Transverse colon (tissue), 4 donors: ENCODE results near the gene PPY.

Experiments
- CTCF ChIP-seq, 5 experiments: fragments of 200-600 bp in 3 of 5; fragments of 450-650 bp in 2 of 5; sonication (generic) in 3 of 5; IDR thresholded peaks; 1 replicate in 2 of 5; 2 replicates in 3 of 5; pipeline ENCODE4 v1.5.1; 2016 to 2017; ENCODE audit warnings: antibody characterized with exemption in 5 of 5, inconsistent platforms in 3 of 5, mild to moderate bottlenecking in 2 of 5, moderate library complexity in 1 of 5
- EP300 ChIP-seq: sonication (generic); formaldehyde crosslinking; IDR thresholded peaks from one replicate; pipeline ENCODE4 v1.6.1; 2017; ENCODE audit warnings: antibody characterized with exemption, low read depth
- POLR2A ChIP-seq: fragments of 450-650 bp; IDR thresholded peaks from one replicate; pipeline ENCODE4 v1.6.1; 2016; ENCODE audit warnings: antibody characterized with exemption, mild to moderate bottlenecking, moderate library complexity
- POLR2AphosphoS5 ChIP-seq, 3 donors: sonication (generic); formaldehyde crosslinking; IDR thresholded peaks; one replicate each; pipeline ENCODE4 v1.6.1; 2016; ENCODE audit warnings: antibody characterized with exemption in 3 of 3

- no peak for TF ChIP-seq POLR2AphosphoS5 (IDR thresholded peaks at IDR 0.05)
- TF ChIP-seq CTCF (IDR thresholded peaks at IDR 0.05) = no peak
- no peak for TF ChIP-seq POLR2A
- no peak for TF ChIP-seq EP300
These were observed 25.1 kb upstream of the PPY start for GRCh38 chr17:43967251-43967875.
